GM12875 (cell line): ENCODE measurements around the gene RNF169.

ENCODE experiments used
- H3K4me3 ChIP-seq: one replicate; pipeline ENCODE4 v1.5.1; 2011; ENCODE audit warnings: low read depth, low read length, control low read depth
- CTCF ChIP-seq: IDR thresholded peaks from 2 replicates; pipeline ENCODE4 v1.5.1; 2011; ENCODE audit warnings: low read depth, mild to moderate bottlenecking, control low read depth, inconsistent platforms, low read length, moderate library complexity, borderline replicate concordance; ENCODE audit not compliant: insufficient read depth

Gene RNF169

GRCh38 chr11:74769055-74769707 lies 20.5 kb downstream of the RNF169 start:
- H3K4me3 ChIP-seq = no peak overlapping the region
- no peak for TF ChIP-seq CTCF

- H3K4me3 ChIP-seq = no peak overlapping the region
- no peak for TF ChIP-seq CTCF
These were observed 21.8 kb downstream of the RNF169 start for GRCh38 chr11:74770456-74770855.

- no peak overlapping the region for H3K4me3 ChIP-seq
- TF ChIP-seq CTCF = no peak
These were observed 22.5 kb downstream of the RNF169 start for GRCh38 chr11:74771139-74771538.

- no peak for TF ChIP-seq CTCF
- no peak overlapping the region for H3K4me3 ChIP-seq
These were observed 24.8 kb downstream of the RNF169 start for GRCh38 chr11:74773476-74773875.

GRCh38 chr11:74775762-74776161 lies 27.1 kb downstream of the RNF169 start:
- TF ChIP-seq CTCF = no peak
- no peak overlapping the region for H3K4me3 ChIP-seq

- TF ChIP-seq CTCF = no peak
- H3K4me3 ChIP-seq = no peak overlapping the region
These were observed 27.9 kb downstream of the RNF169 start for GRCh38 chr11:74776546-74776945.

- no peak overlapping the region for H3K4me3 ChIP-seq
- no peak for TF ChIP-seq CTCF
These were observed 28.4 kb downstream of the RNF169 start for GRCh38 chr11:74777038-74777437.
